ENCODE measurements around the gene TMEM181. TPM values are rescaled to one million over a fixed set of nuclear protein-coding genes. Genes with fewer than 3 reads are reported as not detected.
"Not testable (repeated sequence)": the region's sequence is repeated elsewhere in the genome, so short reads cannot be mapped to it uniquely, and the experiment has no call there.

Gene TMEM181
- total RNA-seq, 1 experiment from 2014 or later, result 19.9 TPM

GRCh38 chr6:158651981-158652737 is 92.3 kb downstream of the TMEM181 start:
- H3K27me3 ChIP-seq, H3K4me3 ChIP-seq, H3K9me3 ChIP-seq, DNase-seq, H3K36me3 ChIP-seq: not testable (repeated sequence)

DNA sequence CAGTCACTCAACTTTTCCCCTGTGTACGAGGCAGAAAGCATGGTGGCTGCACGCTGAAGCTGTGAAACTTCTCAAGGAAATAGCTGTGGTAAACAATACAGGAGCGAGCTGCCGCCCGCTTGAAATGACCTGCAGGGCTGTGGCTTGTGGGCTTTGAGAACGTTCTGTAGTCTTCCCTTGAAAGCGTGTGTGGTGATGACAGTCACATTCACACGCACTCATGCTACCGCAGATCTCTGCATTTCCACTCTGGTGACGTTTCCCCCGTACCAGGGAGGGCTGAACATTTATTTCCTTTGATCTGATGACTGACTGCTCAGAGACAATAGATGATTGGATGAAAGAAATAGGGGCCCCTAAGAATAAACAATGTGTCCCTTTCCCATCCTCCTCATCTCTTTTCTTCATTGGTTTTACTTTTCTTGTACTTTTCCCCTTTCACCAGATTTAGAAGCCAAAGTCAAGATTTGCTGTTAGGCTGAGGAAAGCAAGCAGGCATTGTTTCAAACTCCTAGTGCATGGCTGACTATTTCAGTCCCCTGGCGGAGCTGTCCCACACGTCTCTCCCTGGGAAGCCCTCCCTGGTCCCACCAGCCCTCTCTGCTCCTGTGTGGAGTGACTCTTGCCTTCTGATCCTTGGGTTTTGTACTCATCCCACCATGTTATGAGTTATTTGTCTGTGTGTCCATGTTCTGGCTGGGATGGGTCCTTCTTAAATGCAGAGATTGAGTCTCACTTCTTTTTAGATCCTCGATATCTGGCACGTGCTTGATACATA is 93.9 kb downstream of the TMEM181 start:
- Histone ChIP-seq H3K27me3 (no peaks in the 10 kb centered on the region), H3K36me3 (peaks cover 4% of the 10 kb centered on the region; the same call in 1 of the 2 replicates), H3K9me3 (no peaks in the 10 kb centered on the region), H3K4me3 (no peak overlapping the region)
- no peak for DNase-seq

GRCh38 chr6:158654498-158654897 is 94.6 kb downstream of the TMEM181 start:
- Histone ChIP-seq H3K36me3 (peaks cover 4% of the 10 kb centered on the region; the same call in 1 of the 2 replicates), H3K4me3 (no peak overlapping the region), H3K9me3 (no peaks in the 10 kb centered on the region), H3K27me3 (no peaks in the 10 kb centered on the region)
- DNase-seq, result peak; percentile 92

GRCh38 chr6:158654960-158655489 is 95.1 kb downstream of the TMEM181 start:
- peaks cover 4% of the 10 kb centered on the region; the same call in 1 of the 2 replicates for H3K36me3 ChIP-seq
- H3K9me3 ChIP-seq, result no peaks in the 10 kb centered on the region
- no peak for DNase-seq
- no peak overlapping the region for H3K4me3 ChIP-seq
- no peaks in the 10 kb centered on the region for H3K27me3 ChIP-seq

DNA sequence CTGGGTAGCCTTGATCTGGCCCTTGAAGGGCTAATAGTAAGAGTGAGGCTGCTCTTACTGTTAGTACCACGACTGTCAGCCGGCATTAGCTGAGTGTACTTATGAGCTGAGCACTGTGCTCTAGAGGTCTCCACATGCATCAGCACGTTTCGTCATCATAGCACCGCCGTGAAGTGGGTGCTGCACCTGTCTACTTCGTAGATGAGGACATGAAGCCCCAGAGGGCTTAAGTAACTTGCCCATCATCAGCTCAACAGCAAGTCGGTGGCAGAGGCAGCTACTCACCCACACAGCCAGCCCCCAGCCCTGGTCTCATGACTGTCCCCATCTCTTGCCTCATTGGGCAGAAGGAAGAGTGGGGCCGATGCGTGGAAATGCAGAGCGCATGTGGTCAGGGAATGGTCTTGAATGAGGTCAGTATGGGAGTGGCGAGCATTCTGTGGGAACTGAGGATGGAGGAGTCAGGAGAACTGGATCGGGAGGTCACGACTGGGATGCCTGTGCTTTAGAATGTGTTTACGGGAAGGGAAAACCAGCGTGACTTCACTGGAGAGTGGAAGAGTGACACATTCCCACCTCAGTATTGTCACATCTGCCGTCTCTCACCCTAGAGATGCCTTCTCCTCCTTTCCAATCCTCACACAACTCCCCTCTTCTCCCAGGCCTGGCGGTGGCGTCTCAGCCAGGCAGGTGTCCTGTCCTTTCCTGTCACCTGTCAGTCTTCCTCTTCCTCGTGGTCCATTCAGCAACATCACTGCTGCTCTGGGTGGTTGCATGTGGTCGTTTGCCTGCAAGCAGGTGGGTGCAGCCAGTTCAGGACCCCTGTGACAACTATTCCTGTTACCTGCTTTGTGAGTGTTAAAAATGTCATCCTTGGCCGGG is 95.9 kb downstream of the TMEM181 start:
- Histone ChIP-seq H3K4me3 (no peak overlapping the region), H3K27me3 (no peaks in the 10 kb centered on the region), H3K36me3 (peaks cover 4% of the 10 kb centered on the region; the same call in 1 of the 2 replicates), H3K9me3 (no peaks in the 10 kb centered on the region)
- no peak for DNase-seq

- not testable (repeated sequence) for H3K27me3 ChIP-seq, H3K9me3 ChIP-seq, H3K4me3 ChIP-seq, H3K36me3 ChIP-seq
- DNase-seq, result peak; percentile 72
Observed at GRCh38 chr6:158656986-158657385, 97.1 kb downstream of the TMEM181 start.

GRCh38 chr6:158660333-158660754 is 100.5 kb downstream of the TMEM181 start:
- no peaks in the 10 kb centered on the region for H3K9me3 ChIP-seq
- H3K27me3 ChIP-seq, result no peaks in the 10 kb centered on the region
- DNase-seq, result no peak
- H3K4me3 ChIP-seq, result no peak overlapping the region
- peaks cover 2% of the 10 kb centered on the region; the same call in 1 of the 2 replicates for H3K36me3 ChIP-seq

DNA sequence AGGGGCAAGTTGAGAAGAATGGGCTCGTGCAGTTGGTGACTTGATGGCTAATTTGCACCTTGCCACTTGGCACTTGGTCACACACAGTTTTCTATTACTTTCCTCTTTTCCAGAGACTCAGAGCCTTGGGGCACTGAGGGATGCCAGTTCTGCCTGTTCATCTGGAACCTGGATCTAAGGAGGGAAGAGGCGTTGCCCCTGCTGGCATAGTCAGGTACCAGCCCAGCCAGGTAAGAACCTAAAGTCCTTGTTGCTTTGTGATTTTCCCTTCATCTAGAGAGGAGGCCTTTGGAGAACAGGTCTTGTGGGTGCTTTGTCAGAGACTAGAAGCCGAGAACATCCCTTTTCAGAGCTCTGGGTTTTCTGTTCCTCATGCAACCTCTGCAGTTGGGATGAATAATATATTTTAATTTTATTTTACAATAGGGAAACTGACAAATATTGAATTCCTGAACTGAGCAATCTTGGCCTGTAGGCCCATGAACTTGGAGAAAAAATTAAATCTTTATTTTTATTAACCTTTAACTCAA is 101.3 kb downstream of the TMEM181 start:
- H3K9me3 ChIP-seq, result no peaks in the 10 kb centered on the region
- H3K27me3 ChIP-seq, result no peaks in the 10 kb centered on the region
- H3K36me3 ChIP-seq, result peaks cover 2% of the 10 kb centered on the region; the same call in 1 of the 2 replicates
- DNase-seq, result no peak
- no peak overlapping the region for H3K4me3 ChIP-seq

GRCh38 chr6:158662607-158662953 is 102.7 kb downstream of the TMEM181 start:
- no peaks in the 10 kb centered on the region for H3K27me3 ChIP-seq
- H3K36me3 ChIP-seq, result peaks cover 2% of the 10 kb centered on the region; the same call in 1 of the 2 replicates
- H3K9me3 ChIP-seq, result no peaks in the 10 kb centered on the region
- no peak for DNase-seq
- no peak overlapping the region for H3K4me3 ChIP-seq

- DNase-seq, result no peak
- Histone ChIP-seq H3K36me3 (peaks cover 2% of the 10 kb centered on the region; the same call in 1 of the 2 replicates), H3K27me3 (no peaks in the 10 kb centered on the region), H3K9me3 (no peaks in the 10 kb centered on the region), H3K4me3 (no peak overlapping the region)
Observed at GRCh38 chr6:158662954-158663624, 103.2 kb downstream of the TMEM181 start.

GRCh38 chr6:158663625-158664165 is 103.8 kb downstream of the TMEM181 start:
- no peak for DNase-seq
- no peak overlapping the region for H3K4me3 ChIP-seq
- H3K27me3 ChIP-seq, result no peaks in the 10 kb centered on the region
- no peaks in the 10 kb centered on the region for H3K9me3 ChIP-seq
- H3K36me3 ChIP-seq, result peaks cover 2% of the 10 kb centered on the region; the same call in 1 of the 2 replicates

DNA sequence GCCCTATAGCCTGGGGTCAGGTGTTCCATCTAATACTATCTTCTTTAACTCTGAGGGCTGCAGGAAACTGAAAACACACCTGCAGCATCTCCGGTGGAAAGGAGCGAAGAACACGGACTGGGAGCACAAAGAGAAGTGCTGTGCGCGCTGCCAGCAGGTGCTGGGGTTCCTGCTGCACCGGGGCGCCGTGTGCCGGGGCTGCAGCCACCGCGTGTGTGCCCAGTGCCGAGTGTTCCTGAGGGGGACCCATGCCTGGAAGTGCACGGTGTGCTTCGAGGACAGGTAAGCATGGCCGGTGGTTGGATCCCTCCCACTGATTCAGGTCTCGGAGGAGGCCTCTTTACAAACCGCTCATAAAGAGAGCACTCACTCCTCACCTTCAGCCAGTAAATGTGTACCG is 105.4 kb downstream of the TMEM181 start:
- DNase-seq, result no peak
- H3K4me3 ChIP-seq, result no peak overlapping the region
- peaks cover 7% of the 10 kb centered on the region for H3K36me3 ChIP-seq
- no peaks in the 10 kb centered on the region for H3K9me3 ChIP-seq
- no peaks in the 10 kb centered on the region for H3K27me3 ChIP-seq

DNA sequence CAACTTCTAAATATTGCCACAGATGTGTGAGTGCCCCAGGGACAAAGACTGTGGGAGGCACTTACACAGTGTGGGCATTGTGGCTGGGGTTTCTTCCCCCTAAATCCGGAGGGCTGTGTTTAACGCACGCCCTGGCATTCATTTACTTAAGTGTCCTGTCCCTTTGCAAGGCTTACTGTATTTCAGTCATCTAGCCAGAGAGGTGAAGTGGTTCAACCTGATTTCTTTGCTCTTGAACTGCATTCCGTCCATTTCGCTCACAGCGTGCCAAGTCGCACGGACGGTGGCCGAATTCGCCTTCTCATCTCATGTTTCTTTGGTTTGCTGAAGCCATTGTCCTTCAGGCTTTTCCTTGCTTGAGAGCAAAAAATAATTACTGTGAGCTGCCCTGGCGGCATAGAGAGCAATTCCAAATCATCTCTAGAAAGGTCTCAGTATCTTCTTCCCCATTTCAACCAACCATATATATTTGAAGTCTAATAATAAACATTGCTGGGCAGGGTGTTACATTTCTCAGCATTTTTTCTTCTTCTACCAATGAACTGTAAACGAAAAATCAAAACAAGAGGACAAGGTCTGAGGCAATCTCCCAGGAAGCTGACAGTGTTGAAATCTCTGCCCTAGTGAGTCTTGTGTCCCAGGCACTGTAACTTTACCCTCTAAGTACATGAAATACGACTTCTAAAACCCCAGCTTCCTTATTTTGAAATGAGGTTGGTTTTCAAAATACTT is 106.9 kb downstream of the TMEM181 start:
- Histone ChIP-seq H3K4me3 (no peak overlapping the region), H3K36me3 (peaks cover 5% of the 10 kb centered on the region), H3K9me3 (no peaks in the 10 kb centered on the region), H3K27me3 (no peaks in the 10 kb centered on the region)
- no peak for DNase-seq

GRCh38 chr6:158667360-158667981 is 107.6 kb downstream of the TMEM181 start:
- Histone ChIP-seq H3K4me3 (no peak overlapping the region), H3K27me3 (no peaks in the 10 kb centered on the region), H3K9me3 (no peaks in the 10 kb centered on the region), H3K36me3 (peaks cover 5% of the 10 kb centered on the region)
- DNase-seq, result no peak

- DNase-seq, result no peak
- no peak overlapping the region for H3K4me3 ChIP-seq
- H3K9me3 ChIP-seq, result no peaks in the 10 kb centered on the region
- no peaks in the 10 kb centered on the region for H3K27me3 ChIP-seq
- peaks cover 5% of the 10 kb centered on the region; the same call in 1 of the 2 replicates for H3K36me3 ChIP-seq
Observed at GRCh38 chr6:158668707-158669103, 108.8 kb downstream of the TMEM181 start.

All from MG63 (cell line).